HEK293 (cell line): ENCODE data around the gene MAP2K6.
A peak's percentile ranks its signal among the peaks of the same experiment; 100 is the strongest.

Source experiments
- CTCF ChIA-PET: fragments of 350-600 bp; formaldehyde crosslinking; extraction: SDS; loops from one replicate; lab custom pipeline; 2021; ENCODE audit warnings: antibody characterized with exemption; lab: Yijun Ruan, JAX
- POLR2A ChIA-PET: fragments of 300-600 bp; formaldehyde crosslinking; extraction: SDS; loops from one replicate; lab custom pipeline; 2020; ENCODE audit warnings: antibody characterized with exemption, inconsistent platforms; lab: Yijun Ruan, JAX
- H3K27ac ChIP-seq: fragments of 200-500 bp; sonication (Bioruptor generic); 2 replicates; pipeline ENCODE4 v1.5.1; 2014; ENCODE audit warnings: low read depth, low read length, control low read depth, inconsistent platforms; ENCODE audit errors: extremely low read depth
- H3K36me3 ChIP-seq, 2 experiments: fragments of 200-500 bp in 1 of 2; sonication (Bioruptor generic) in 1 of 2; 1 replicate in 1 of 2; 2 replicates in 1 of 2; pipeline ENCODE4 v1.5.1; 2014 to 2017; ENCODE audit warnings: inconsistent platforms in 2 of 2, low read length in 2 of 2; ENCODE audit not compliant: control insufficient read depth in 2 of 2, insufficient read depth in 1 of 2
- H3K4me1 ChIP-seq: fragments of 200-500 bp; sonication (Bioruptor generic); 2 replicates; pipeline ENCODE4 v1.5.1; 2014; ENCODE audit warnings: mild to moderate bottlenecking, low read length, inconsistent platforms; ENCODE audit not compliant: control insufficient read depth, insufficient read depth
- H3K4me3 ChIP-seq: 2 replicates; pipeline ENCODE4 v1.5.1; 2011; ENCODE audit warnings: low read depth, mild to moderate bottlenecking, control low read depth, low read length, moderate library complexity
- H3K9me3 ChIP-seq: fragments of 200-500 bp; sonication (Bioruptor generic); 2 replicates; pipeline ENCODE4 v1.5.1; 2014; ENCODE audit warnings: low read depth, low read length, inconsistent platforms; ENCODE audit not compliant: control insufficient read depth, insufficient read depth
- KLF7 ChIP-seq: fragments of 450-650 bp; formaldehyde crosslinking; IDR thresholded peaks from 2 replicates; pipeline ENCODE4 v1.5.1; 2016; ENCODE audit warnings: missing biosample characterization, missing genetic modification characterization, borderline replicate concordance
- SCRT2 ChIP-seq: fragments of 450-650 bp; formaldehyde crosslinking; IDR thresholded peaks from 2 replicates; pipeline ENCODE4 v1.5.1; 2016; ENCODE audit warnings: missing biosample characterization, missing genetic modification characterization
- ZFP69B ChIP-seq: fragments of 450-650 bp; formaldehyde crosslinking; IDR thresholded peaks from 2 replicates; pipeline ENCODE4 v1.5.1; 2016; ENCODE audit warnings: missing biosample characterization, missing genetic modification characterization
- ZNF133 ChIP-seq: fragments of 450-650 bp; formaldehyde crosslinking; IDR thresholded peaks from 2 replicates; pipeline ENCODE4 v1.5.1; 2016; ENCODE audit warnings: missing biosample characterization, missing genetic modification characterization
- ZNF146 ChIP-seq: fragments of 450-650 bp; formaldehyde crosslinking; IDR thresholded peaks from 2 replicates; pipeline ENCODE4 v1.5.1; 2016; ENCODE audit warnings: missing biosample characterization, missing genetic modification characterization
- ZNF157 ChIP-seq: fragments of 450-650 bp; formaldehyde crosslinking; IDR thresholded peaks from 2 replicates; pipeline ENCODE4 v1.5.1; 2016; ENCODE audit warnings: missing biosample characterization, missing genetic modification characterization
- ZNF169 ChIP-seq: fragments of 450-650 bp; formaldehyde crosslinking; IDR thresholded peaks from 2 replicates; pipeline ENCODE4 v1.5.1; 2016; ENCODE audit warnings: missing biosample characterization, missing genetic modification characterization
- ZNF274 ChIP-seq, 2 experiments: fragments of 200-500 bp in 1 of 2; fragments of 450-650 bp in 1 of 2; sonication (Bioruptor generic) in 1 of 2; formaldehyde crosslinking in 1 of 2; IDR thresholded peaks; 2 replicates each; pipeline versions ENCODE4 v1.5.1 to v1.6.1; 2014 to 2016; ENCODE audit warnings: borderline replicate concordance in 1 of 2, inconsistent platforms in 1 of 2, low read length in 1 of 2, missing biosample characterization in 1 of 2, missing genetic modification characterization in 1 of 2
- ZNF354C ChIP-seq: fragments of 450-650 bp; formaldehyde crosslinking; IDR thresholded peaks from 2 replicates; pipeline ENCODE4 v1.5.1; 2016; ENCODE audit warnings: missing biosample characterization, missing genetic modification characterization, low read depth, borderline replicate concordance
- ZNF366 ChIP-seq: fragments of 450-650 bp; formaldehyde crosslinking; conservative IDR thresholded peaks from 2 replicates; pipeline ENCODE4 v1.5.1; 2016; ENCODE audit warnings: missing biosample characterization, missing genetic modification characterization
- ZNF548 ChIP-seq: fragments of 450-650 bp; formaldehyde crosslinking; IDR thresholded peaks from 2 replicates; pipeline ENCODE4 v1.5.1; 2016; ENCODE audit warnings: missing biosample characterization, missing genetic modification characterization
- ZNF585B ChIP-seq: fragments of 450-650 bp; formaldehyde crosslinking; IDR thresholded peaks from 2 replicates; pipeline ENCODE4 v1.5.1; 2016; ENCODE audit warnings: missing biosample characterization, missing genetic modification characterization
- ZNF626 ChIP-seq: fragments of 450-650 bp; sonication (Bioruptor Pico); formaldehyde crosslinking; IDR thresholded peaks from 2 replicates; pipeline ENCODE4 v1.5.1; 2018; ENCODE audit warnings: missing biosample characterization, missing genetic modification characterization, inconsistent platforms
- ZNF654 ChIP-seq: fragments of 450-650 bp; formaldehyde crosslinking; IDR thresholded peaks from 2 replicates; pipeline ENCODE4 v1.5.1; 2016; ENCODE audit warnings: low read depth, missing biosample characterization, missing genetic modification characterization
- ZNF791 ChIP-seq: fragments of 450-650 bp; formaldehyde crosslinking; IDR thresholded peaks from 2 replicates; pipeline ENCODE4 v1.5.1; 2016; ENCODE audit warnings: missing biosample characterization, missing genetic modification characterization
- TF ChIP-seq, protein P1 (sequence below): fragments of 450-650 bp; formaldehyde crosslinking; IDR thresholded peaks from 2 replicates; pipeline ENCODE4 v1.5.1; 2017; ENCODE audit warnings: missing biosample characterization, missing genetic modification characterization
- TF ChIP-seq, protein P2 (sequence below): fragments of 450-650 bp; formaldehyde crosslinking; IDR thresholded peaks from 2 replicates; pipeline ENCODE4 v1.5.1; 2016; ENCODE audit warnings: missing biosample characterization, missing genetic modification characterization, low read depth
- TF ChIP-seq, protein P3 (sequence below): fragments of 450-650 bp; formaldehyde crosslinking; IDR thresholded peaks from 2 replicates; pipeline ENCODE4 v1.5.1; 2016; ENCODE audit warnings: missing biosample characterization, missing genetic modification characterization, borderline replicate concordance

Gene MAP2K6

DNA sequence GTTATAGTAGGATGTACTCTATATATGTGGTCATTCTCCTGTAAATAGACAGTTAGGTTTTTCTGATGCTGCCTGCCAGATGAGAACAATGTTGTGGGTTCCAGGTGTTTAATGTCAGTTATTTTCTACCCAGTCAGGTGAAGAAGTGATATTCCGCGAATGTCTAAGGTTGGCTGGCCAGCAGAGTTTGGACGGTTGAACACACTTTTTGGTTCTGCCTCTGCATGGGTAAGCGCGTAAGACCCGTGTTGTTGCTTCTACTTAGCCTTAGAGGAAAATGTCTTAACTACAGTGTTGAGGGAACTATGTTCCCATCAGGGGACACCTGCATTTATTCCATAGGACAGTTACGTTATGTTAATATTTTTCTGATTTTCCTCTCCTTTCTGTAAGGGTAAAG, 162.6 kb downstream of the MAP2K6 start:
- POLR2A ChIA-PET = no interaction called here
- CTCF ChIA-PET = interaction anchor here (0.6 to 4.2 kb wide), 3 partner anchors 31 to 825 kb away, joined by 3 to 25 read pairs (median 3); no protein-coding TSS in a partner anchor
- Histone ChIP-seq H3K9me3 (no peaks in the 10 kb centered on the region), H3K4me1 (peaks cover 26% of the 10 kb centered on the region), H3K27ac (no peak overlapping the region), H3K4me3 (no peak overlapping the region), H3K36me3 (no peaks in the 10 kb centered on the region)
- TF ChIP-seq SCRT2 (tag by site-specific recombination) = no peak

- no peak for TF ChIP-seq ZNF626 (tag by site-specific recombination)
- TF ChIP-seq, protein P1, sequence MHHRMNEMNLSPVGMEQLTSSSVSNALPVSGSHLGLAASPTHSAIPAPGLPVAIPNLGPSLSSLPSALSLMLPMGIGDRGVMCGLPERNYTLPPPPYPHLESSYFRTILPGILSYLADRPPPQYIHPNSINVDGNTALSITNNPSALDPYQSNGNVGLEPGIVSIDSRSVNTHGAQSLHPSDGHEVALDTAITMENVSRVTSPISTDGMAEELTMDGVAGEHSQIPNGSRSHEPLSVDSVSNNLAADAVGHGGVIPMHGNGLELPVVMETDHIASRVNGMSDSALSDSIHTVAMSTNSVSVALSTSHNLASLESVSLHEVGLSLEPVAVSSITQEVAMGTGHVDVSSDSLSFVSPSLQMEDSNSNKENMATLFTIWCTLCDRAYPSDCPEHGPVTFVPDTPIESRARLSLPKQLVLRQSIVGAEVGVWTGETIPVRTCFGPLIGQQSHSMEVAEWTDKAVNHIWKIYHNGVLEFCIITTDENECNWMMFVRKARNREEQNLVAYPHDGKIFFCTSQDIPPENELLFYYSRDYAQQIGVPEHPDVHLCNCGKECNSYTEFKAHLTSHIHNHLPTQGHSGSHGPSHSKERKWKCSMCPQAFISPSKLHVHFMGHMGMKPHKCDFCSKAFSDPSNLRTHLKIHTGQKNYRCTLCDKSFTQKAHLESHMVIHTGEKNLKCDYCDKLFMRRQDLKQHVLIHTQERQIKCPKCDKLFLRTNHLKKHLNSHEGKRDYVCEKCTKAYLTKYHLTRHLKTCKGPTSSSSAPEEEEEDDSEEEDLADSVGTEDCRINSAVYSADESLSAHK = peak; percentile 70
- TF ChIP-seq, all 188 proteins: peak for 1
- POLR2A ChIA-PET = no interaction called here
- Histone ChIP-seq H3K36me3 (no peaks in the 10 kb centered on the region), H3K4me1 (peaks cover 26% of the 10 kb centered on the region), H3K9me3 (no peaks in the 10 kb centered on the region), H3K27ac (no peak overlapping the region; the same call in 1 of the 2 replicates), H3K4me3 (no peak overlapping the region)
- CTCF ChIA-PET = interaction anchor here (0.6 to 4.2 kb wide), 2 partner anchors 9 to 30 kb away, joined by 3 to 25 read pairs; no protein-coding TSS in a partner anchor
Observed at GRCh38 chr17:69578385-69578936, 164.0 kb downstream of the MAP2K6 start.

DNA sequence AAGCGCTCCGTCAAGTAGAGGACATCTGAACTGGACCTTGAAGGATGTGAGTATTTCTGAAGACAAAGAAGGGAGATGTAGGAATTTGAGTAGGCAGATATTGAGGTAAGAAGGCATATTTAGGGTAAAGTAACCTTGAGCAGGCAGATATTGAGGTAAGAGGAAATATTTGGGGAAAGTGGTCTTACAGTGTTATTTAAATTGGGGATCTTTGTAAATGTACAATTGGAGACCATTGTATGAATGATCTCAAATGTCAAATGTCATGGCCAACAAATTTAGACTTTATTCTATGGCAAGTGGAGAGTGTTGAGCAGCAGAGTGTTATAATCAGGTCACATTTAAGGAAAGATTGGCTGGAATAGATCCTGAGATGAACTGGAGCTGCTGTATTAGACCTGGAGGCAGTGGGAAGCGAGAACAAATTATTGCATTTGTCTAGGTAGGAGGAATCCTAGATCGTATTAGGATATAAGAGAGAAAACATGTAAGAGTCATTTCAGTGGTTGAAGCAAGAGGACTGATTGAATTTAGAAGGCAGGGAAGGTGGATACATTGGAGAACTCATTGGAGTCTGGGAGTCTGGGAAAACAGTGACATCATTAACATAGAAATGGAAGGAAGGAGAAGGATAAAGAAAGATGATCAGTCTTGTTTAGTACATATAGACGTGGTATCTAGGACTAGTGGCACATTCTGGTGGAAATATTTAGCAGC, 165.6 kb downstream of the MAP2K6 start:
- Histone ChIP-seq H3K9me3 (no peaks in the 10 kb centered on the region), H3K36me3 (no peaks in the 10 kb centered on the region), H3K27ac (no peak overlapping the region), H3K4me1 (peaks cover 15% of the 10 kb centered on the region), H3K4me3 (no peak overlapping the region)
- ChIA-PET POLR2A (interaction anchor here (0.6 kb wide), 1 partner anchor 125 kb away, joined by 4 read pairs; no protein-coding TSS in a partner anchor), CTCF (interaction anchor here (0.6 to 1.3 kb wide), 2 partner anchors 27 to 443 kb away, joined by 4 read pairs; no protein-coding TSS in a partner anchor)
- TF ChIP-seq ZNF274 (IDR thresholded peaks at IDR 0.05; ENCODE audit: low read length) (no peak), ZNF274 (tag by site-specific recombination; IDR thresholded peaks at IDR 0.05; ENCODE audit: borderline replicate concordance) (no peak), ZNF585B (tag by site-specific recombination) (no peak), ZFP69B (no peak), ZNF654 (tag by site-specific recombination) (no peak), ZNF133 (tag by site-specific recombination) (peak; percentile 93), ZNF366 (no peak), ZNF157 (tag by site-specific recombination) (no peak), KLF7 (tag by site-specific recombination) (no peak), ZNF548 (tag by site-specific recombination) (no peak), ZNF169 (no peak), ZNF791 (no peak), ZNF146 (tag by site-specific recombination) (no peak), ZNF354C (tag by site-specific recombination) (no peak)
- TF ChIP-seq, protein P2, sequence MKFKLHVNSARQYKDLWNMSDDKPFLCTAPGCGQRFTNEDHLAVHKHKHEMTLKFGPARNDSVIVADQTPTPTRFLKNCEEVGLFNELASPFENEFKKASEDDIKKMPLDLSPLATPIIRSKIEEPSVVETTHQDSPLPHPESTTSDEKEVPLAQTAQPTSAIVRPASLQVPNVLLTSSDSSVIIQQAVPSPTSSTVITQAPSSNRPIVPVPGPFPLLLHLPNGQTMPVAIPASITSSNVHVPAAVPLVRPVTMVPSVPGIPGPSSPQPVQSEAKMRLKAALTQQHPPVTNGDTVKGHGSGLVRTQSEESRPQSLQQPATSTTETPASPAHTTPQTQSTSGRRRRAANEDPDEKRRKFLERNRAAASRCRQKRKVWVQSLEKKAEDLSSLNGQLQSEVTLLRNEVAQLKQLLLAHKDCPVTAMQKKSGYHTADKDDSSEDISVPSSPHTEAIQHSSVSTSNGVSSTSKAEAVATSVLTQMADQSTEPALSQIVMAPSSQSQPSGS (tag by site-specific recombination) = peak; percentile 63
- TF ChIP-seq, protein P3, sequence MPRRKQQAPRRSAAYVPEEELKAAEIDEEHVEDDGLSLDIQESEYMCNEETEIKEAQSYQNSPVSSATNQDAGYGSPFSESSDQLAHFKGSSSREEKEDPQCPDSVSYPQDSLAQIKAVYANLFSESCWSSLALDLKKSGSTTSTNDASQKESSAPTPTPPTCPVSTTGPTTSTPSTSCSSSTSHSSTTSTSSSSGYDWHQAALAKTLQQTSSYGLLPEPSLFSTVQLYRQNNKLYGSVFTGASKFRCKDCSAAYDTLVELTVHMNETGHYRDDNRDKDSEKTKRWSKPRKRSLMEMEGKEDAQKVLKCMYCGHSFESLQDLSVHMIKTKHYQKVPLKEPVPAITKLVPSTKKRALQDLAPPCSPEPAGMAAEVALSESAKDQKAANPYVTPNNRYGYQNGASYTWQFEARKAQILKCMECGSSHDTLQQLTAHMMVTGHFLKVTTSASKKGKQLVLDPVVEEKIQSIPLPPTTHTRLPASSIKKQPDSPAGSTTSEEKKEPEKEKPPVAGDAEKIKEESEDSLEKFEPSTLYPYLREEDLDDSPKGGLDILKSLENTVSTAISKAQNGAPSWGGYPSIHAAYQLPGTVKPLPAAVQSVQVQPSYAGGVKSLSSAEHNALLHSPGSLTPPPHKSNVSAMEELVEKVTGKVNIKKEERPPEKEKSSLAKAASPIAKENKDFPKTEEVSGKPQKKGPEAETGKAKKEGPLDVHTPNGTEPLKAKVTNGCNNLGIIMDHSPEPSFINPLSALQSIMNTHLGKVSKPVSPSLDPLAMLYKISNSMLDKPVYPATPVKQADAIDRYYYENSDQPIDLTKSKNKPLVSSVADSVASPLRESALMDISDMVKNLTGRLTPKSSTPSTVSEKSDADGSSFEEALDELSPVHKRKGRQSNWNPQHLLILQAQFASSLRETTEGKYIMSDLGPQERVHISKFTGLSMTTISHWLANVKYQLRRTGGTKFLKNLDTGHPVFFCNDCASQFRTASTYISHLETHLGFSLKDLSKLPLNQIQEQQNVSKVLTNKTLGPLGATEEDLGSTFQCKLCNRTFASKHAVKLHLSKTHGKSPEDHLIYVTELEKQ (tag by site-specific recombination) = no peak
